Mammary epithelial cell (primary cell): ENCODE measurements around the gene NDUFB2.

Experiments used
- CTCF ChIP-seq, 2 donors: IDR thresholded peaks in 1 of 2; conservative IDR thresholded peaks in 1 of 2; 2 replicates each; pipeline ENCODE4 v1.5.1; 2011 to 2012; ENCODE audit warnings: inconsistent platforms in 2 of 2, low read length in 2 of 2, mild to moderate bottlenecking in 2 of 2, control low read depth in 1 of 2, low read depth in 1 of 2; ENCODE audit not compliant: insufficient read depth in 1 of 2; ENCODE audit errors: extremely low read depth in 1 of 2
- EZH2 ChIP-seq: IDR thresholded peaks from 2 replicates; pipeline ENCODE4 v1.6.1; 2012; ENCODE audit warnings: low read length, inconsistent platforms, borderline replicate concordance

GRCh38 chr7:140654661-140655060 is 41.8 kb upstream of the NDUFB2 start:
- no peak for TF ChIP-seq CTCF (conservative IDR thresholded peaks at IDR 0.05 in 1 of 2, IDR thresholded peaks at IDR 0.05 in 1 of 2; ENCODE audit: extremely low read depth in 1 of 2, insufficient read depth in 1 of 2, low read depth in 1 of 2, low read length in 2 of 2)
- TF ChIP-seq EZH2, result no peak
